Right forelimb (tissue), 1 donor: ENCODE results near the gene CDPF1.

Experiments used
- DNase-seq: peaks from one replicate; pipeline ENCODE4 v3.0.0-alpha.2; 2018

Gene CDPF1

DNA sequence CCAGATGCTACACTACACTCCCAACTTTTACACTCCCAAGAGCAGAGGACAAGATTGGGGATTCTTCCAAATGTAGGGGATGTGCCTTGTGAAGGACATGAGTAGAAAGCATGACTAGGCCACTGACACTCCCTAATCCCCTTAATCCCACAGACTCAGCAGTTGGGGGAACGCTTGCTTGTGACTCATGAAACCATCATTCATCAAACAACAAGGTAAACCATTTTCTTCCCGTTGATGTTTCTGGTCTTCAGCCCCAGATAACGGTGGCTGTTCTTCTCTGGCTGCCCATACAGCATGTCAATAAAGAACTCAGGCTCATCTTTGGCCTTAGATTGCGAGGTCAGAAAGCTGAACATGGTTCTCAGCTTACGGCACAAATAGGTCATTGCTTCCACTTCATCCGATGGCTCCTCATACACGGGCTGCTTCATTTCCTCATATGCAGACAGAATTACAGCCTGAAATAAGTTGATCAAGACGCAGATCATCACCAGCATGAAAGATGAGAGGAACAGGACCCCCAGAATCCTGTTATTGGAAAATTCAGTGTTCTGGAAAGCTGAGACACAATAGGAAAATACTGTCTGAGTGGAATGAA is 6.4 kb upstream of the CDPF1 start:
- DNase-seq = no peak

DNA sequence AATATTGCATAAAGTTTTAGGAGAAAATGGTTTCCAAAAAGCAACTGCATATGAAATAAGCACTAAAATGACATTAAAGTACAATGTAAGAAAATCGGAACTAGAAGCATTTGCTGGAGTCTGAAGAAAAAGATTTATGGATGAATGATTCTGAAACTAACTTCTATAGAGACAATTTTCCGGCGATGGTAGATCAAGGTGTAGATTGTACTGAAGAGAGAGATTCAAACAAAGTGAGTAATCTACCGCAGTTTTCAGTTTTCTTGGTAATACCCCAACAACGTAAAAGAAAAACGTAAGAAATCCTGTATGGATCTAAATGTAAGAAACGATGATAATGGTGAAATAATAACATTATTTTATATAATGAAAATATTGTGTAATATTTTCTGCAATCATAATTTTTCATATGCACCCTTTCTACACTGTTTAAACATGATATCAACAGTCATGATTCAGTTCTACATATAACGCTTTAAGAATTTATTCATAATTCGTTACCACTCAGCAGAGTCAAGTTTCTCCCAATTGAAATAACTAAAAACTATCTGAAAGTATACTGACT is 1.8 kb upstream of the CDPF1 start:
- no peak for DNase-seq

DNA sequence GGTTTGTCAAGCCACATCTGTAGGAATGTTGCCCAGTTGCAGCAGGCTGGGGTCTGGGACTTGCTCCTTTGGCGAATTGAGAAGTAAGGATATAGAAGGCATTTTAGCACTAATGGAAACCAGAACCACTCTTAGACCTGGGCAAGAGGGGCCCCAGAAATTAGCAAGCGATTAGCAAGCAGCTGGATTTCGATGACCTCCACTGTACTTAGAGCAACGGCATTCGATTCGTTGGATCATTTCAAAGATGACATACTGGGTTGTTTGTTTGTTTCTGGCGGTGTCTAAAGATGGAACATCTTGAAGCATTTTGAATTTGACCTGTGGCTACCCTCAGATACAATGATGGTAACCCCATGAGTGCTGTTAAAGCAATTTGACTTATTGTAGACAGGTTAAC is 1.2 kb upstream of the CDPF1 start:
- DNase-seq = no peak

DNA sequence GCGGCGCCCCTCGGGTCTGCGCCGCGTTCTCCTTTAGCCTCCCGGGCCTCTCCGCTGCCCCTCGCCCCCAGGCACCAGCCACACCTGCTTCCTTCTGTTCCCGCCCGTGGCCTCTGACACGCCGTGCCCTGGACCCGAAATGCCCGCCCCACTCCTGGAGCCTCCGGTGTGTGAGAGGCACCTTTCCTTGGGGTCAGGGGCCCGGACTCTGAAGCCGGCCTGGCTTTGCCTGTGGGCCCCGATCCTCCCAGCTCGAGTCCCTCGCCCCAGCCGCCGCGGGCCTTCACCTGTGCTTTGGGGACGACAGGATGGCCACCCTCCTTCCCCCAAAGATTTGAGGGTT is 661 bp upstream of the CDPF1 start:
- DNase-seq = no peak

DNA sequence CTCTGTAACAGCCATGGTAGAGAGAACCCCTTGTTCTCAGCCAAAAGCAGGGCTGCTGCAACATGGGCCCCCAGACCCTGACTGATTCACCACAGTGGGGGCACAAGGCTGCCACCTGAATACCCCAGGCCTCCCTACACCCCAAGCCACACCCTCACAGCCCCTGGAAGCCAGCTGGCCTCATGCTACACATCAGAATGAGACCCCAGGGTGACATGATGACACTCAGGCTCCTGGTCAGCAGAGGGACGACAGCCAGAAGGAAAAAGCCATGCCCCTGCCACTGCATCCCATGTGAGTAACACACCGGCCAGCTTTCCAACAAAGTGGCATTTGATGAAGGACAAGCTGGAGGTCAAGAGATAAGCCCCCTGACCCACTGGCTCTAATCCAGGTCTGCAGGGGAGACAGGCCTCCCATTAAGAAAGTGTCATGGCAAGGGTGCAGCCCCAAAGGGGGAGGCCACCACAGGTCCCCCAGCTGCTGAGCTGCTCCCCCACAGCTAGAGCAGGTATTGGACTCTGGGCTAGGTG is 2.6 kb downstream of the CDPF1 start:
- DNase-seq = no peak

DNA sequence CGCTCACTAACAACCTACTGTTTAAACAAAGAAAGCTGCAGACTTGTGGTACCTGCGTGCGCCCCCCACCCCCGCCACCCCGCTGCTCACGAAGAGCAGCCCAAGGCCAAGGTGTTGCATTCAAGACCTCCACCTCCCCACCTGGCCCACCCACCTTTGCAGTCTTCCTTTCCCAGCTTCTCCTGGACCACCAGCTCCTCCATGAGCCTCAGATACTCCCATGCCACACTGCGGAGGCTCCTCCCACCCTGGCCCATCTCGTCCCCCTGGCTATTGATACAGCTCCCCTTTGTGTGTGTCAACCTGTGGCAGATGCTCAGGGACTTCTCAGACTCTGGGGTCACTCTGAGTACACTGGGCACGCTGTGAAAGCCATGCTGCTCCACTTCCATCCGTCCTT is 3.9 kb downstream of the CDPF1 start:
- no peak for DNase-seq

DNA sequence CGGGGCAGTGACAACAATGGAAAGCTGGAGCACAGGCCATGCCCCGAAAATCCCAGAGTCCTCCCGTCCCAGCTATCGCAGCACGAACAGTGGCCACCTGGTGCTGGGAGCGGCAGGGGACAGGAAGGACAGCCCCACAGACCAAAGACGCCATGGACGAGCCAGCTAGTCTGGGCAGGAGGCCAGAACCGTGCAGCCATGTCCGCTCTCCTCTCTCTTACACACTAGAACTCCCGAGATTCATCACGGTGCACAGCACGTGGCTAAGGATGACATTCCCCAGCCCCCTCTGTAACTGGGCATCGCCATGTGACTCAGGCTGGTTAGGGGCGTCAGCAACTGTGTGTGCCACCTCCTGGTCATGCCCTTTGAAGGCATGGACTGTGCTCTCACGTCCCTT is 4.6 kb downstream of the CDPF1 start:
- peak; percentile 61 for DNase-seq

DNA sequence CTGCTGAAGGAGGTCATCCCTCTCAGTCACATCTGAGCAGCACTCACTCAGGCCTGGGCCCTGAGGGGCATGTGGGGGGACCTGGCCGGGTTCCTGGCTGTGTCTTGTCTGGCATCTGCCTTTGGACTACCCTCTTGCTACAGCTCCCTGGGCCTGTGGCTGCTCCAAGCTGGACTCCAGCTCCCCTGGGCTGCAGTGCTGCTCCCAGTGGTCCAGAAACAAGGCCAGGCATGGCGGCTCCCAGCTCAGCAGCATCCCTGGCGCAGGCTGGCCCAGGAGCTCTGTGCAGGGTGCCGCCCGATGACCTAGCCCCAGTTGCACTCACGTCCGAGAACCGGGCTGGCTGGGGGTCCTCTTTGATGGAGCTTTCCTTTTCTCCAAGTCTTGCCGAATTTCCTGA is 5.3 kb downstream of the CDPF1 start:
- DNase-seq = no peak

DNA sequence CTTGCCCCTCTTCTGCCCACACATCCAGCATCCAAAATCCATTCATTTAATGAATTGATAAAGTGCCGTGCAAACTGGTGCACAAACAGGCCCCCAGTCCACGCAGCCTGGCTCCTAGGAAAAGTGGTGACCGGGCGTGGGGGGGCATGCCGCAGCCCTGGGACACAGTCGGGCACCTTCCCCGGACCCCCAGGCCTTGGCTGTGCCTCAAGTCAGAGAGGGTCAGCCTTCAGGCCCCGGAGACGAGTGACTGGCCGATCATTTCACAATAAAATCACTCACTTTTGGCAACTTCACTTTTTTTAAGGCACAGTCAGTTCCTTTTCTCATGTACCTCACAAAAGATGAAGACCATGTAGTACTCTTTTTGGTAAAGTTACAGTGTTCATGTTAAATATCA is 8.0 kb downstream of the CDPF1 start:
- no peak for DNase-seq

DNA sequence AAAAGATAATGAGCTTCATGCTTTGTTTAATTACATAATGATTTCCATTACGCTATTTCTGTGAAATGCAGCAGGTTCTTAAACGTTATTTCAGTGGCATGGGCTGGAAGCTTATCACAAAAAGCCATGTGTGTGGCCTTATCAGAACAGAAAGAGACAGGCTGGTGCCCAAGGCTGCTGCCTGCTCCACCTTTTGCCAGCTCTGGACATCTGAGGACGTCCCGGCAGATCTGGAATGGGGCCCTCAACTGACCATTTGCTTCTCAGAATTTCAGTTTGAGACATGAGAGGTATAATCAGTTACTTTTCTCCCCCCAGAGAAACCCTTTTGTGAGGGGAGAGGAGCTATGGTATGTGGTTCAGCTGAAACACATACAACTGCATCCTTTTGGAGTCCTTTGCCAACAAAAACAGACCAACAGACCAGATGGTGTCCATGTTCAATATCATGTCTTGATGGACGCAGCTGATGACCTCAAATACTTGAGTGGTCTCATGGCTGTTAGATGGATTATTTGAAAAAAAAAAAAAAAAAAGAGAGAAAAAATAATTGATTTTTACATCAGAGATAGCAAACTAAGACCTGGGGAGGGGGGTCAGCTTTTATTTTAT is 8.6 kb downstream of the CDPF1 start:
- no peak for DNase-seq

DNA sequence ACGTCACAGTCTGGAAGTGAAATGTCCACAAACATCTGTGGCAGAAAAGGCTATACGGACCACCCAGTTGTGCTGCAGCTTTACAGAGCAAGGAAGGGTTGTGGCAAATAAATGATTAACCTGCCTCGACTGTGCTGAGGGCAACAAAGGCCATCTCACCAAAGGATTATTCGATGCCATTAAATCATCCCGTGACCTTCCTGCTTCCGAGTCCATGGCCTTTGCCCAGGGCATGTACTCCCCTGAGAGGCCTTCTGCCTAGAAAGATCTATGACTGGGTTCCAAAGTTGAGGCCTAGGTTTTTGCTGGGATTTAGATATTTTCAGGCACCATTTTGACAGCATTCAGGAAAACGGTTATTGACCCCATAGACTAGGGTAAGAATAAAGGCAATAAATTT is 9.2 kb downstream of the CDPF1 start:
- DNase-seq = no peak

DNA sequence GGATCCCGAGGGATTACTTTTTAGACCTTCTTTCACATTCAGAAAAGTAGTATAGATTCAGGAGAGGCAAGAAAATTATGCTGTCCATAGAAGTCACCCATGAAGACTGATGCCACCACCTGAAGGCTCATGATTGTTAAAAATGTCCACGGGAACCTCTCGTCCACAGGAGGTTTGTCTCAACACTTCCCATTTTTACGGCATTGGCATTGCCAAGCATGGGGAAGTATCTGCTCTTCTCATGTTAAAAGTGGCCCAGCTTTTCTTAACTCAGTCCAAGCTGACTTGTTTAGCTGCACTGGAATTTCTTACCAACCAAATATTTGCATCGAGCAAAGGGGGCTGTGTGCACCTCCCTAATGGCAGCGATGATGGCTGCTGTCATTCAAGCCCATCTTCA is 9.6 kb downstream of the CDPF1 start:
- no peak for DNase-seq

DNA sequence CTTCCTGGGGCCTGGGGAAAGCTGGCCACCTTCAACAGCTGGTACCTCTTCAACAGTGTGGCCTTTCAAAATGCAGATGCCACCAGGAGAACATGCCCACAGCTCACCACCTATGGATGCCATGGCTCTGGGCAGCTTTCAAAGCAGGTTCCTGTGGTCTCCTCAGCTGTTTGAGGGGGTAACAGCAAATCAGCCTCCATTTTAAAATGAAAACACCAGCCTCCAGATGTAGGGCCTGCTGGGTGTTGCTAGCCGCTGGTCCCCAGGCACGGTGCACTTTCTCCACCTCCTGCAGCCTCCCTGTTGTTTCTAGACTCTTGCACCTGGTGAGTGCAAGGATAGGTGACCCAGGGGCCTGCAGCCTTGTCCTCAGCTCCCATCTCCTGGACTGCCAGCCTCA is 10.0 kb downstream of the CDPF1 start:
- no peak for DNase-seq

DNA sequence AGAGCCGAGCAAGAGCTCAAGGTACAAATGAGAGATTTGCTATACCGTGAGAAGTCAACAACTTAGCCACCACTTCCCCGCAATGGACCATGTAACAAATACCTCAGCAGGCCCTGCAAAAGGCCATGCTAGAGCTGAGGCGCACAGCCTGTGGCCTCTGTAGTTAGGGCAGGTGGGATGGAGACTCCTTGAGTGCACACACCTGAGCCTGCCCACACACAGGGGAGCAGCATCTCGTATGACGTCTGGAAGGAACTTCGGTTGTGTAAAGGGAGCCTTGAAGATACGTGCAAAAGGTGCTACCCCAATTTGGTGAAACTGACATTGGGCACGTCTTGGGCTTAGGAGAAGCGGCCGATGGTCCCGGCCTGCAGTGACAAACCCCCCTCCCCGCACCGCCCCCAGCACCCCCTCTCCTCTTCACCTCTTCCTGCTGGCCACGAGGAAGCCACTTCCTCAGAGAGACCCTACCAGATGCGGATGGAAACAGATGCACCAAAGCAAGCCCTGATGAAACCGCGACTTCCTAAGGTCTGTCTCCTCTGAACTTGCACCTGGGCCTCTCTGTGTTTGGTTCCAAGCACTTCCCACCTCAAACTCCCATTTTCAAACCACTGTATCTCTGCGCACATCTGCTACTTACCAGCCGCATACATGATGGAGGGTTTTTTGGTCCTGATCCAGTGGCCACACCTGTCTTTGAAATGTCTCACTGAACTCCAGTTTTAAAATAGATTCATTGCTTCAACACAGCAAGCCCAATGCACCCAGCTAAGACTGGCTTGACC is 10.6 kb downstream of the CDPF1 start:
- no peak for DNase-seq

DNA sequence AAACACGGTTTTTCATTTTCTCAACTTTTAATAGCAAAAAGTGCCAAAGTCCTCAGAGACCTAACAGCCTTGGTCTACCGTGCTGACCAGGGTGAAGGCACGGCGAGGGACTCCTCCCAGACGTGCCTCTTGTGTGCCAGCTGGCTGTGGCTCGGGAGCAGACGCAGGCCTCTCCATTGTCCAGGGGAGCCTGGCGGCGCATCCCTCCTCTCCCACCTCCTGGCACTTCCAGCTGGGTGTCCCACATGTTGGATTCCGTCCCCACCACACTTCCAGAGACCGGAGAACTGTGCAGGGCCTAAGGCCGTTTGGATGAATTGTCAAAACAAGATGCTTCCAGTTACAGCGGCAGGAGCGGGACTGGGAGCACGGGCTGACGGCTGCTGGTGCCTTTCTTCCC is 11.6 kb downstream of the CDPF1 start:
- DNase-seq = no peak

DNA sequence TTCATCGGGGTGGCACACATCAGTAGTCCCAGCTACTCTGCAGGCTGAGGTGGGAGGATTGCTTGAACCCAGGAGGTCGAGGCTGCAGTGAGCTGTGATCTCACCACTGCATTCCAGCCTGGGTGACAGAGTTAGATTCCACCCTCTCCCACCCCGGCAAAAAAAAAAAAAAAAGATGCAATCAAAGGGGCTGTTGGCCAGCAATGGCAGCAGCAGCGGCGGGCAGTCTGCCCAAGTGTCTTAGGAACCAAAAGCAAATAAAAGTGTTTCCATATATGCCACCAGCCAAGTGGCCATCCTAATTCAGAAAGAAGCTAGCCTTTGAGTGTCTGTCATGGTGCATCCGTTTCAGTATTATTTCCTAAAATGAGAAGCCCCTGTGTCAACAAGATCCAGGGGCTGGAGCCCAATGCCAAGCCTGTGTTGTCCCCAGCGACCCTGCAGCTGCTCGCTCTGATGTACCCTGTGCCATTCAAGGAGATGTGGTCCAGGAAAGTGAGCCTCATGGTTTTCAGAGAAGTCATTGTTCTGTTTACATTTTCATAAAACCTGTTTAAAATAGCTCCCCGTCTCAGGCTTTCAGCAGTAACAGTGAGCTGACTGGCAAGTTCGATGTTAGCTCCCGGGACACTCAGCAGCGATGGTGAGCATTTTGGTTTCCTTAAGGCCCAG is 12.5 kb downstream of the CDPF1 start:
- no peak for DNase-seq

DNA sequence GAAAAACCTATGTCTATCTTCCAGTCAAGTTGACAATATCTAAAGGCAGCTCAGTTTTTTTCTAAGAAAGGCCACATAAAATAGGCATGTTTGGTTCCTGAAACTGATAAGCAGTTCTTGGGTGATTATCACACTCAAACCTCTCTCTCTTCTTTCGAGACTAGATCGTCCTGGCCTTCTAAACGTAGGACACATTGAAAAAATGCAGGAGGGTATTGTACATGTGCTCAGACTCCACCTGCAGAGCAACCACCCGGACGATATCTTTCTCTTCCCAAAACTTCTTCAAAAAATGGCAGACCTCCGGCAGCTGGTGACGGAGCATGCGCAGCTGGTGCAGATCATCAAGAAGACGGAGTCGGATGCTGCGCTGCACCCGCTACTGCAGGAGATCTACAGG is 15.1 kb downstream of the CDPF1 start:
- no peak for DNase-seq

DNA sequence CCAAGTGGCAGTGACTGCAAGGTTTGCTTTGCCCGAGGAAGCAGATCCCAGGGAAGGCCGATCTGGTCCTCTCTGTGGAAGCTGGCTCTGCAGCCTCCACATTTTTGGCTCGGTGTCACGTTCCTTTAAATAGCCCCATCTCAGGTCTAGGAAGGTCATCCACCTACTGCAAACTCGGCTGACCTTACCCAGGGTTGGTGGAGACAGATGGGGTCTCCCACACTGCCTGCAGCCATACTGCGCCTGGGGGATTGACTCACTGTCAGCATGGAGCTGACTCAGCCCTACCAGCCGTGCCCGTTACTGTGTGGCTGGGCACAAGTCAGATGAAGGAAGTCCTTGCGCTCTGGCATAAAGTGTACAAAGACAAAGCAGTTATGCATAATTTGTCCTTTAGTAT is 16.9 kb downstream of the CDPF1 start:
- DNase-seq = no peak

DNA sequence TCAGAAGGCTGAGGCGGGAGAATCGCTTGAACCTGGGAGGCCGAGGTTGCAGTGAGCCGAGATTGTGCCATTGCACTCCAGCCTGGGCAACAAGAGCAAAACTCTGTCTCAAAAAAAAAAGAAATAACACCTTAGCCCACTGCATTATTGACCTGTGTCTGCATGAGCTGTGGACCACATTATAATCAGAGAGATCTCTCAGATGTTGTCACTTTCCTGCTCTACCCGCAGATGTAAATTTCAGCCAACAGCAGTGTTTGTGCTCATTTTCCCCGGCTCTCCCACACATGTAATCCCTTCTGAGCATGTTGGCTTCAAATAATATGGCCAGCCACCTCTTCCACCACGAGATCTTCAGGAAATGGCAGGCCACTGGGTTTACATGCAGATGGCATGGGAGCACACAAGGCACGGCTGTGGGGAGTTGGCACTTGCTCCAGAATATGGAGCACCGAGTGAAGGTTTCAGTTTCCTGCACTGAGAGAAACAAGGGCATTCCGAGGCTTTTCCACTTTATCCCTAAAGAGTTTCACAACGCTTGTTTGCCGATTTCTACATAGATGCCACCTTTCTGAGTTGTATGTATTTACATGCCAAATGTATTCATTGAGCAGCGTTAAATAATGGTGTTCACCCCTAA is 19.7 kb downstream of the CDPF1 start:
- no peak for DNase-seq

DNA sequence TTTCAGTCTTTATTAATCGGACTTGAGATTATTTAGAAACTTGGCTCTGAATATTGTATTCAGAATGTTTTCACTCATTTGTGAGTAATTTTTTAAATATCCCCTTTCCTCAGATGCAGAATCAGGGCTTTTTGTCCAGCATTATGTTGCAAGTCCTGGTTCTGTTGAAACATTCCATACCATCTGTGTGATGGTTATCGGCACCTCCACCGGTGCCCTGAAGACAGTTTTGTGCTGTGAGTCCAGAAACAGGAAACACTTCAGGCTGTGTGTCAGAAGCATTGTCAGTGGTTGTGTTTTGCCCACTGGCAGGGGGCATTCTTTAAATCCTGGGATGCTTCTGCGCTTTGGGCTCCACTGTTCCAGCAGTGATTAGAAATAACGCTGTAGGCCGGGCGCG is 20.4 kb downstream of the CDPF1 start:
- DNase-seq = no peak

DNA sequence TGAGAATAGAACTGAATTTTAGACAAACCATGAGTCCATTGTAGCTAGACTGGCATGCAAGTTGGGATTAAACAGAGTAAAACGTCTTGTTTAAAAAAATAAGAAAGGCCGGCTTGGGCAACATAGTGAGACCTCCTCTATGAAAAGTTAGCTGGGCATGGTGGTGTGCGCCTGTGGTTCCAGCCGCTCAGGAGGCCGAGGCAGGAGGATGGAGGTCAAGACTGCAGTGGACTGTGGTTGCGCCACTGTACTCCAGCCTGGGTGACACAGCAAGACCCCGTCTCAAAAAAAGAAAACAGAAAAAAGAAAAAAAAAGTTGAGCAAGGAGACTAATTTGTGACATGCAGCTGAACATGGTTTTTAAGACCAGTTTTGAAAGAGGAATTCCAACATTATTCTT is 23.5 kb downstream of the CDPF1 start:
- DNase-seq = no peak

DNA sequence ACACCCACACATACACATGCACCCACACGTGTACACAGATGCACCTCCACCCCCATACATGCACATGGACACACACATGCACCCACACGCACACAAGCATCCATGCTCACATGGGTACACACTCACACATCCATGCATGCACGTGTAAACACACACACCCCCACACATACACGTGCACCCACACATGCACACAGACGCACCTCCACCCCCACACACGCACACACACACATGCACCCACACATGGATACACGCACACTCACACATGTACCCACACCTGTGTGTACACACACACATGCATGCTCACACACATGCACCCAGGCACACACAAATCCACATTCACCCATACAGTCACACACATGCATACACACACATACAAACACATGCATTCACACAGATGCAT is 24.5 kb downstream of the CDPF1 start:
- DNase-seq = no peak

DNA sequence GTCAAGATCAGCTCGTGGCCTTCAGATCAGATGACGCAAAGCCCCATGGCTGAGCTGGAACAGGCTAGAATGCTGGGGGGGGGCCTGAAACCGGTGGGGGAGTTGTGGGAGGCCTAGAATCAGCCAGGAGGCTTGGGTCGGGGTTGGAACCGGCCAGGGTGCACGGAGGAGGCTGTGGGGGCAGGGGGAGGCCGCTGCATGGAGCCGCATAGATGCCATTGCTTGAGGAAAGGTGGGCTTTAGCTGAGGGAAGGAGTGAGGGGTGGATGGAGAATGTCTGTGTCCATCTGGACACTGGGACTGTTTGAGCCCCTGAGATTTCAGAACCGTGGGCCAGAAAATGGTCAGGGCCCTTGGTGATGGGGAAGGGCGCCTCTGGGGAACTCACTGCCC is 25.2 kb downstream of the CDPF1 start:
- no peak for DNase-seq
